Activated CD8-positive, alpha-beta memory T cell treated with anti-CD3 and anti-CD28 coated beads, Interleukin-2, amount 50 U/mL, for 1 hour (primary cell): ENCODE data around the gene DNAJC5G.
A peak's percentile ranks its signal among the peaks of the same experiment; 100 is the strongest.
"Not testable (repeated sequence)": the region's sequence is repeated elsewhere in the genome, so short reads cannot be mapped to it uniquely, and the experiment has no call there.

Source experiments
- DNase-seq: peaks from one replicate; pipeline ENCODE4 v3.0.0-alpha.2; 2020; ENCODE audit errors: extremely low read depth

DNAJC5G gene

DNA sequence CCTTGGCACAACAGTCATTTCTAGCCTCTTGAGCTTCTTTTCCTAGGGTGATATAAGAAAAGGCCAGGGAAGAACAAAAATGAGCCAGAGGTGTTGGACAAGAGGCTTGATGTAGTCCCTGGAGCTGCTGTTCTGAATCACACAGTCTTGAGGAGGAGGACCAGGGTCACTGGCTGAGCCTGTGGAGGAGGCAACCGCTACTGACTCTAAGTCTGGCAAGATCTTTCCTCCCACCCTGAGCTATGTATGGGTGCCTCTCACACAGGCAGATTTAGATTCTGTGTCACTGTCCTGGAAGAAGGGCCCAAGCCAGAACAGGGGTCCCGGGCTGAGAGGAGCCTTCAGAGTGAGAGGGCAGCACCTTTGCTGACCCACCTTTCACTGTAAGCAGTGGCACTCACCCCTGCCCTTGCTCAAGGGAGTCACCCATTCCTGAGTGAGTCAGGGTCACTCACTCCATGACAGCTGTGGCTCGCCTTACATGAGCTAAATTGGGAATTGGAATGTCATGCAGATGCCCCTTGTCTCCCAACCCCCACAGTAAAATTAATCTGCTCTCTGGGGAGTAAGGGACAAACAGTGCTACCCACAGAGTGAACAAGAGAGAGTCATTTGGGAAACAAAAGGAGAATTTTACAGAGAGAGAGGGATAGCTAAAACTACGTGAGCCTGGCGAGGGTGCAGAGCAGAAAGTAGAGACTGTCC lies 6.8 kb downstream of the DNAJC5G start, which contains the start of gene TRIM54:
Gene TRIM54, plus strand, starts transcription at position 575 of the 705 bp plus-strand sequence. CDS start 303 bp downstream, outside the sequence.
- no peak for DNase-seq

DNA sequence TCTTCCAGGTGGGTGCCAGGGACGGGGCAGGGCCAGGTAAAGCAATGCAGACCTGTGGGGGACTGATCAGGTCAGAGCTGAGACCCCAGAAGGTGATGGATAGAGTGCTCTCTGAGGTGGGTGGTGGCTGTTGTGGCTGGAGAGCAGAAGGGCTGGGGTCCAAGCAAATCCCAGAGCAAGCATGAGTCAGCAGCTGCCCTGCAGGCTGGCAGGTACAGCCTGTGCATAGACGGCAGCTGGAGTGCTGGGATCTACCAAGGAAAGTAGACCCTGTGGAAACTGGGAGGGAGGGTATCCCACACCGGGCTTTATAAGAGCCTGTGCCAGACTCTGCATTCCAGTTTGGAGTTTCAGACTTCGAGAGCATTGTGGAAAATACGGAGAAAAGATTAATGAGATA lies 7.7 kb downstream of the DNAJC5G start:
- no peak for DNase-seq

DNA sequence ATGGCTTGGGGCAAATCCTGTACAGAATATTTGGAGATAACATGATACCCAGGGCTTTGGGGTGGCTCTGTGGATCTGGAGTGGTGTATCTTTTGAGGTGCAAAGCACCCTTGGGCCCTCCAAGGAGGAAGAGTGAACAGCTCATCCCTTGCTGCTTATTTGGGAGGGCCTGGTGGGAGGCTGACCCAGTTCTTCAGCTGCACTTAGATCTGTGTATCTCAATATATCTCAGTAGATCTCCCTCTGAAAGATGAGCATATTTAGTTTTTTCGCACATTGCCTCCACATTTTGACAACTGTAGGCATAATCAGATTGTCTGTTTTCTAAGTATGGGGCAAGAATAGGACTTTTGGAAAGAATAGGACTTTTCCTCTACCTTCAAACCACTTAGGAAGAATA lies 9.8 kb downstream of the DNAJC5G start:
- DNase-seq, result no peak

DNA sequence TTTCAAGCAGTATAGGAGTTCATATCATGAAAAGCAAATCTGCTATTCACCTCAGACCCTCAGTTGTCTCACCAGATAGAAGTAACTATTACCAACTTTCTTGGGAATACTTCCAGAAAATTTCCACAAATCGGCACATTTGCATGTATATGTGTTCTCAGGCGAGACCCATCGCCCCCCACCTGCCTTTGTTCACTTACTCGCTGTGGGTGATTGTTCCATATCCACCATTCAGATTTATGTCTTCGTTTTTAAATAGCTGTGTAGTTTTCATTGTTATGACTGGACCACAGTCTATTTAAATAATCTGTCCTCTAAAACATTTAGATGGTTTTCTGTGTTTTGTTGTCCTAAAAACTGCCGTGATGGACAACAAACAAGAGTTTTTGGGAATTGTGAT lies 10.2 kb downstream of the DNAJC5G start:
- DNase-seq, result no peak

DNA sequence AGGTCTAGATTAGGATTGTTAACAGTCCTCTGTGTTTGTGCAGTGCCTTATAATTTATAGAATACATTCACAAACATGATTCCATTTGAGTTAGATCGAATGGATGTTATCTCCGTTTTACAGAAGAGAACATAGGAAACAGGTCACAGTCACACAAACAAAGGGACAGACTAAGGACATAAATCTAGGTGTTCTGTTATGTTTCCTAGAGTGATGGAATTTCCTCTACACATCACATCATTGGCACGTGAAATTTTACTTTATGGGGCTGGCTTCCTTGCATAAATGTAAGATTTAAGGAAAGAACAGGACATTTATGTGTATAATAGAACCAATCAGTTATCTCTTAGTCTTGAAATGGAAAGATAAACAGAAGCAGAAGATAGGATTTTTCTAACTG lies 13.4 kb downstream of the DNAJC5G start:
- no peak for DNase-seq

DNA sequence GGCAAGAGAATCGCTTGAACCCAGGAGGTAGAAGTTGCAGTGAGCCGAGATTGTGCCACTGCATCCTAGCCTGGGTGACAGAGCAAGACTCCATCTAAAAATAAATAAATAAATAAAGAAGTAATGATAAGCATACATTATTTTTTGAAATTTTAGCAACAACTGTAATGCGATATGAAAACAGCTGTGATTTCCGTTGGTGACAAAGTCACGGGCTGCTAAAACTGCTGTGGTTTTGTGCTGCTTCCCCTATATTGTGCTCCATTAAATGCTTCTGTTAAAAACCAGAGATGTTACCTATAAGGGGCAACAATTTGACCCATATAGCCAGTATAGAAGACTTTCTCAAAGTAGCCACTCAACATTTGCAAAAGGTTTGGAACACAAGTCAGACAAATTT lies 15.3 kb downstream of the DNAJC5G start:
- DNase-seq, result no peak

DNA sequence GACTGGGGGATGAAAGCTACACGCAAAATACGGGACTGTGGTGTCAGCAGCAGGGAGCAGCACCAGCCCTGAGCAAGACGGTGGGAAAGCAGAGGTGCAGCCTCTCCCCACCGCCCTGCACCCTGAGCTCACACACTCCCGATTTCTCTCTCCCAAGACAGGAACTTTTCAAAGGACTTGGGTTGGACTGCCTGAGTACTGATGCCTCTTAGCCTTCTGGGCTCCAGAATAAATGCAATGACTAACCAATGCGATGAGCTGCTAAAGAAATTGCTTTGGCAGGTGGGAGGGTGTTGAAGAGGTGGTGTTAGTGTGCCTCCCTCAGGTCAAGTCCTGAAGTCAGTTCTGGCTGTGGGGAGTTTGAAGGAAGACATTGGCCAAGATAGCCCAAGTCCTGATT lies 16.6 kb downstream of the DNAJC5G start:
- DNase-seq, result no peak

DNA sequence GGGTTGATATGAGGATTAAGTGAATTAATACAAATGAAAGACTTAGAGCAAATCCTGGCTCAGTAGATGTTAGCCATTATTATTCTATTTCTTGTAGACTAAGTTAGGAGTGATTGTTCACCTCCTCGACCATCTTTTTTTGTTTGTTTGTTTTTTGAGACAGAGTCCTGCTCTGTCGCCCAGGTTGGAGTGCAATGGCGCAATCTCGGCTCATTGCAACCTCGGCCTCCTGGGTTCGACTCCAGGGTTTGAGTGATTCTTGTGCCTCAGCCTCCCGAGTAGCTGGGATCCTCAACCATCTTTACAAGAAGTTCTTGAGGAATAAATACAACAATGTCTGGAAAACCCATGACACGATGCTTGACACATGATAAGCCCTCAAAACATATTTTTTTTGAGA lies 19.7 kb downstream of the DNAJC5G start:
- DNase-seq, result no peak

DNA sequence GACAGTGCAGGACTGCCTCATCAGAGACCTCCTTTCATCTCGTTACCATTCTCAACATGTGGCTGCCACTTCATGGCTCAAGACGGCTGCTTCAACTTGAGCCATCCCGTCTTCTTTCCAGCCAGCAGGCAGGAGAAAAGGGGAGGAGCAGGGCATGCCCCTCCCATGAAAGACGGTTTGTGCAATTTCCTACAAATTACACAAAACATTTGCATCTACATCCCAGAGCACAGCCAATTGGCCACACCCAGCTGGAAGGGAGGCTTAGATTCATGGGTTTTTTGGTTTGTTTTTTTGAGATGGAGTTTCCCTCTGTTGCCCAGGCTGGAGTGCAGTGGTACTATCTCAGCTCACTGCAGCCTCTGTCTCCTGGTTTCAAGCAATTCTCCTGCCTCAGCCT lies 21.2 kb downstream of the DNAJC5G start:
- no peak for DNase-seq

DNA sequence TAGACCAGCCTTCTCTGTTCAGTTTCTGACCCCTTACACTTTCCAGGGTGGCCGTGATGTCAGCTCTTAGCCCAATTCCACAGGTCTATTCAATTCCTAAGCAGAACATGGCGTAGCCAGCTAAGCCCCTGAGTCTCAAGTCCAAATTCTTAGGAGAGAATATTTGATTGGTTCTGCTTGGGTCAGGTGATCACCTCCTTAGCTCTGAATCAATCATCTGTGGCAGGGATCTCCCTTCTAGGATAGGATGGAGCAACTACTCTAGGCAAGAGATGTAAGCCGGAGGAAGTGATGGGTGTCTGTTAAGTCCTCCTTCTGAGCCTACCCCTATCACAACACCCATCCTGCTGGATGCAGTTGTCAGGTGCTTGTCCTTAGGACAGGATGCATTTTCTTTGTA lies 22.0 kb downstream of the DNAJC5G start:
- DNase-seq, result no peak

DNA sequence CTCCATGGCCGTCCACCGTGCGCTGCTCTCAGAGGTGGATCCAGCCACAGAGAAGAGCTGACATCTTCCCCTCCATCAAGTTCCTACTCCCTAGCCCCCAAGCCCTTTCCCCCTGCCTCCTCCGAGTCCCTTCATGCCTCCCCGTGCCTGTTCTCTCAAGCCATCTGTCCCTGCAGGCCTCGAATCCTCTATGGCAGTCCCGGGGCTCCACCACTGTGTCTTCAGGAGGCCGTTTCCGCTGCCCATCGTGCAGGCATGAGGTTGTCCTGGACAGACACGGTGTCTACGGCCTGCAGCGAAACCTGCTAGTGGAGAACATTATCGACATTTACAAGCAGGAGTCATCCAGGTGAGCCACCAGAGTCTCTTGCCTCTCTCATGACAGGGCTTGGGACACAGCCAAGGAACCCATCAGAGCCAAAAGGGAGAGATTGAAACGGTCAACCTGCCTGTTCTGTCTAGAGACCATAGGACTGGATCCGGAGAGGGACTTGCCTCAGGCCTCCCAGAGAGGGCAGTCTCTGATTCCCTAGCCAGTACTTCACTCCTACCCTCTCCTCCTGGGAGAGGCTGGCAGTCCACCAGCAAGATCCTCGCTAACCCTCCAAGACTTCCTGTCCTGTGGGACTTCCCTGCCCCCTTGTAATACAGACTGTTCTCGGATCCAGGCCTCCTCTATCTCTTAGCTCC lies 23.3 kb downstream of the DNAJC5G start:
- no peak for DNase-seq

DNA sequence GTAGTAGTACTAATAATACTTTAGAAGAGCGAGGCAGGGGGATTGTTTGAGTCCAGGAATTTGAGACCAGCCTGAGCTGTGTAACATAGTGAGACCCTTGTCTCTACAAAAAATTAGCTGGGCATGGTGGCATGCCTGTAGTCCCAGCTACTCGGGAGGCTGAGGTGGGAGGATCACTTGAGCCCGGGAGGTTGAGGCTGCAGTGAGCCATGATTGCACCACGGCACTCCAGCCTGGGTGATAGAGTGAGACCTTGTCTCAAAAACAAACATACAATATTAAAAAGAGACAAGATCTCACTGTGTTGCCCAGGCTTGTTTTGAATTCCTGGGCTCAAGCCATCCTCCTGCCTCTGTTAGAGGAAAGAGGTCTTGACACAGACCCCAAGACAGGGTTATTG lies 25.4 kb downstream of the DNAJC5G start:
- DNase-seq, result not testable (repeated sequence)

DNA sequence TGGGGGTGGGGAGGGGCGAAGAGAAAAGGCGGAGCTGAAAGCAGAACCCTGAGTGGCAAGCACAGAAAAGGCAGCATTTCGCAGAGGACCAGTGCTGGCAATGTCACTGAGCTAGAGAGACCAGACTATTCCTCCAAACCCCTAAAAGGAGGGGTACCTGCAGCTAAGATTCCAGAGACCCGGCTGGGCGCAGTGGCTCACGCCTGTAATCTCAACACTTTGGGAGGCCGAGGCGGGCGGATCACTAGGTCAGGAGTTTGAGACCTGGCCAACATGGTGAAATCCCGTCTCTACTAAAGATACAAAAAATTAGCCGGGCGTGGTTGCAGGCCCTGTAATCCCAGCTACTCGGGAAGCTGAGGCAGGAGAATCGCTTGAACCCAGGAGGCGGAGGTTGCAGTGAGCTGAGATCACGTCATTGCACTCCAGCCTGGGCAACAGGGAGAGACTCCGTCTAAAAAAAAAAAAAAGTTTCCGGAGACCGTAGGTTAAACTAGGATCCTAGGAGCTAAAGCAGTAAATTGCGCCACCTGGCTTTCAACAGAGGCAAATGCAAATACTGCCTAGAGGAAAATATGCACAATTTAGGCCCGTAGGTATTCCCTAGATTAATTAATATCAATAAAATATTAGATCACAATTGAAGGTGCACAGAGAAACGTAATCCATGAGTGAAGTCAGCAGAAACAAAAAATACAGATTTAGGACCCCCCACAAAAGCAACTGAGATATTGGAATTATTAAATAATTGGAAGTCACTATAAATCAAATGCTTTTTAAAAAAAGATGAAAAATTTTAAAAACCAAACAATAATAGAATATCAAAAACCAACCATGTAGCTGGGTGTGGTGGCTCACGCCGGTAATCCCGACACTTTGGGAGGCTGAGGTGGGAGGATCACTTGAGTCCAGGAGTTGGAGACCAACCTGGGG lies 28.1 kb downstream of the DNAJC5G start:
- peak; percentile 12 for DNase-seq

DNA sequence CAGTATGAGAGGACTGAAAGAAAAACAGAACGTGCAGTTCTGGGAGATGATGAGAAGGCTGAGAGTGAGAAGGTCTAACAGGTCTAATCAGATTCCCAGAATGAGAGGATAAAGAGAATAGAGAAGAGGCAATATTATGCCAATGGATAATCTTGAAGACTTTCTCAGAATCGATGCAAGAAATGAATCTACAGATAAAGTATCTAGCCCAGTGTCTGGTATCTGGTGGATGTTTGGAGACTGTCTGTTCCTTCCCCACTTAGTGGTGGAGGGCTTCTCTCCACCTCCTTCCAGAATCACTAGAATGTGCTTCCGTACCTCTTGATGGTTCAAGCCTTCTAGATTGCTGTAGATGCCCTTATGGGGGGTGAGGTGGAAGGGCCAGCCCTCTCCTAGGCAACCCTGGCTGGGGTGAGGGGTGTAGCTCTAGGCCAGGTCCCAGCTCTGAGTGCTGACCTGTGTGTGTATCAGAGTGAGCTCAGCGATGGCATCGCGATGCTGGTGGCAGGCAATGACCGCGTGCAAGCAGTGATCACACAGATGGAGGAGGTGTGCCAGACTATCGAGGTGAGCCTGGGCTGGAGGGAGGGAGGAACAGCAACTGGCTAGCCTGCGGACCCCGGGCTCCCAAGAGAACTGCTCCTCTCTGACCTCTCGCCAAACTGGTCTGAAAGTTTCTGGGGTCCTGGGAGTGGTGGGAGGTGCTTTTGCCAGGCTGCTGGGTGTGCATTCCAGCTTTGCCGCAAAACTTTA lies 29.4 kb downstream of the DNAJC5G start:
- no peak for DNase-seq

DNA sequence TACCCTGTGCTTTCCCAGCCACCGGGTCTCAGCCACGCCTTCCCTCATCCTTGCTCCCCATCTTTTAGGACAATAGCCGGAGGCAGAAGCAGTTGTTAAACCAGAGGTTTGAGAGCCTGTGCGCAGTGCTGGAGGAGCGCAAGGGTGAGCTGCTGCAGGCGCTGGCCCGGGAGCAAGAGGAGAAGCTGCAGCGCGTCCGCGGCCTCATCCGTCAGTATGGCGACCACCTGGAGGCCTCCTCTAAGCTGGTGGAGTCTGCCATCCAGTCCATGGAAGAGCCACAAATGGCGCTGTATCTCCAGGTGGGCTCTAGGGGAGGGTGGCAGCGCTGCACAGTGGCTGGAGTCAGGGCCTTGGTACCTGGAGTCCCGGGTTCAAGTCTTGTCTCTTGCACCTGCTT lies 30.3 kb downstream of the DNAJC5G start:
- DNase-seq, result no peak

DNA sequence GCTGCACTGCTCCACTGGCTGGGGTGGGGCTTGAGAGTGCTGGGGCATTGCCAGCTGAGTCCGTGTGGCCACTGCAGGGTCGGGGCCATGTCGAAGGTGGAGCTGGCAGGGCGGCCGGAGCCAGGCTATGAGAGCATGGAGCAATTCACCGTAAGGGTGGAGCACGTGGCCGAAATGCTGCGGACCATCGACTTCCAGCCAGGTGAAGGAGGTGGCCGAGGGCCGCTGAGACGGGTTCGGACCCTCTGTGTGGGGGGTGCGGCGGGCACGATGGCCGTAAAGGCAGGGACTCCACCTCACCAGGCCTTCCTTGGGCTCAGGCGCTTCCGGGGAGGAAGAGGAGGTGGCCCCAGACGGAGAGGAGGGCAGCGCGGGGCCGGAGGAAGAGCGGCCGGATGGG lies 30.9 kb downstream of the DNAJC5G start:
- no peak for DNase-seq

DNA sequence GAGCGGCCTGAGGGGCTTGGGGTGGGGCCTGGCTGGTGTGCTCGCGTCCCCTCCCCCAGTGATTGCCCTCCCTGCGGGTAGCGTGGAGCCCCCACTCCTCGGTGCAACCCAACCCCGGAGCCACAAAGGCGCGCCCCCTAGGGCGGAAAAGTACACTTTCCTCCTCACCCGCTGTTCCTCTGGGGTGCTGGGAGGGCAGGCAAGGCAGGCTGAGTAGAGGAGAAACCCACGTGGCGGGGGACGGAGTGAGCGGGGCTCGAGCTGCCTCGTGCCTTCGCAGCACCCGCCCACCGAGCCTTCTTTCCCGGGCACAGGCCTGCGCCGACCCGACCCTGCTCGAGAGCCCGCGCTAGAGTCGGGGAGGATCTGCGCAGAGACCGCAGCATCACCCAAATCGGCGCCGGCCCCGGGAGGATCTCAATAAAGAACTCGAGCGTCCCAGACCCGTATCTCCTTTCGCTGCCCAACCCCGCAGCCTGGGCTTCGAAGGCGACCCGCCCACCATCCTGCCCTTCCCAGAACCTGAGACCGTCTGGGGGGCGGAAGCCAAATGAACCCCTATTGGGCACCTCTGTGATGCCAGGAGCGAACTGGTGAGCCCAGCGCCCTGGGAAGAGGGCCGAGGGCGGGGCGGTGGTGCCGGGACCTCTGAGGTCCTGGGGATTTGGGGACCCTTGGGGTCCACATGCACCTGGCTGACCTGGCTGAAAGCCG lies 31.5 kb downstream of the DNAJC5G start:
- DNase-seq, result no peak

DNA sequence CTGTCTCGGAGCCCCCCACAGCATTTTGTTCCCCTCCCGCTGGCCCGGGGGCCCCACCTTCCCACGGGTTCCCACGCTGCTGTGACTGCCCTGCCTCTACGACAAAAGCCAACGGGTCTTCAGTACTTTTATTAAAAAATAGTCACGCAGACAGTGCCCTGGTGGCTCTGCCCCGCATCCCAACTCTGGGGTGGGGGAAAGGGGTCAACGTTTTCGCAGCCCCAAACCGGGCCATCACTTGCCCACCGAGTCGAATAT lies 32.0 kb downstream of the DNAJC5G start:
- no peak for DNase-seq

DNA sequence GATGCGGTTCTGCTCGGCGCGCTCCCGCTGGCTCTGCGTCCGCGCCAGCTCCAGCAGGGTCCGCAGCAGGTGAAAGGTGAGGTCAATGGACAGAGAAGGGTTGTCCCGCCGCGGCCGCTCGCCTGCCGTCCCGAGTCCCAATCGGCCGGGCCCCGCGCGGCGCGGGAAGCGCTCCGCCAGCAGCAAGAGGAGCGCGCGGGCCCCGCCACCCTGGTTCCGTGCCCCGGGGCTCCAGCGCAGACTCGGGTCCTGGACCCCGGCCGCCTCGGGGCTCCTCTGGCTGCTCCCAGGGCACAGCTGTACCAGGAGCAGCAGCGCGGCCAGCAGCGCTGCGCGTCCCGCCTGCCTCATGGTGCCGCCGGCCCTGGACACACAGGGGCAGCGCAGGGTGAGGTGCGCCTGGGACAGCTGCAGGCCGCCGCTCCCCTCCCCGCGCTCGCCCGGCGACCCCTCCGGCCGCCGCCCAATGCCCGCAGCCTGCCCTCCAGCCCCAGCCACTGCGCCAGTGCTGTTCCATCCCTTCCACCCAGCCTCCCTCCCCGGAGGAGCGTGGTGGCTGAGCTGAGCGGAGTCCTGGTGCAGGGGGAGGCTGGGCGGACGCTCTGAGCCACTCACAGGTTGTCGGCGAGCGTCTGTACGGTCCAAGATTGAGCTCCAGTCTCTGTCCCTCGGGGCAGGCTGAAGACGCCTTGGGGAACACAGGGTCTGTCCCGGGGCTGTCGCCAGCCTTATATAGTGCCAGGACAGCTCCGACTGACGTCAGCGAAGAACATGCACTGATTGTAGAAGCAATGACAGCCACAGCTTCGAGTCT lies 32.5 kb downstream of the DNAJC5G start:
- DNase-seq, result no peak

DNA sequence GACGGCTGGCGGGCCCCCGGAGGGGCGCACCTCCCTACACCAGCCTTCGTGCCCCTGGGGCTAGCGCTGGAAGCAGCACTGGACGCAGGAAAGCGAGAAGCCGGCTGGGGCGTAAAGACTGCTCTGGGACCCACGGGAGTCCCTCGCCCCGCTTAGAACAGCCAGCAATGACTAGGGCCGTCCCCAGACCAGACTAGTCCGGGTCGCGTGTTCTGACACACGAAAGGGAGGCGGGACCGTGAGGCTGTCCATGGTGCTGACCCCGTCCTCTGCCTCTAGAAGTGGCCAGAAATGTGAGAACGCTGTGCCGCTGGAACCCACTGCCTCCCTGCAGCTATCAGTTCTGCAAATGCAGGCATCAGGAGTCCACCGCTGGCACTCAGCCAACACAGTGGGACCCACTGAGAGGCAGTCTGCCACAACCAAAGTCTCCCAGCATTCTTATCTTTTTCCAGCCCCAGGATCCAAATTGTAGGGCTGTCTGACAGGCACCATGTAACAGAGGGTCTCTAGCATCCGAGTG lies 33.2 kb downstream of the DNAJC5G start, which contains the start of gene UCN:
Gene UCN, minus strand, starts transcription at position 87 of the 523 bp plus-strand sequence. CDS start 550 bp downstream, outside the sequence.
- no peak for DNase-seq
